Measurements from ENCODE around the gene SMIM45.

GRCh38 chr22:41909310-41910049 is 42.5 kb upstream of the SMIM45 start:
- TF ChIP-seq SIN3A (conservative IDR thresholded peaks at IDR 0.05 in 1 of 2, IDR thresholded peaks at IDR 0.05 in 1 of 2; ENCODE audit: low read depth in 1 of 2, low read length in 2 of 2) (no peak), CTCF (IDR thresholded peaks at IDR 0.05; ENCODE audit: control extremely low read depth in 1 of 3, insufficient read depth in 1 of 3, low read depth in 1 of 3, low read length in 3 of 3) (no peak), BRCA1 (IDR thresholded peaks at IDR 0.05; ENCODE audit: low read depth, low read length) (no peak), POLR2A (IDR thresholded peaks at IDR 0.05; ENCODE audit: control extremely low read depth in 1 of 2, low read depth in 2 of 2, low read length in 2 of 2) (no peak), GTF2F1 (IDR thresholded peaks at IDR 0.05; ENCODE audit: borderline replicate concordance, low read depth, low read length) (no peak), SP1 (IDR thresholded peaks at IDR 0.05; ENCODE audit: low read depth, low read length) (no peak), TAF1 (IDR thresholded peaks at IDR 0.05; ENCODE audit: low read depth, low read length) (no peak), POLR2AphosphoS5 (IDR thresholded peaks at IDR 0.05; ENCODE audit: low read depth, low read length) (no peak)

Measured in H1 (cell line).